ENCODE data around the gene OR2B2. TPM values are rescaled to one million over a fixed set of nuclear protein-coding genes. Genes with fewer than 3 reads are reported as not detected.

The OR2B2 gene
- total and polyA plus RNA-seq, 9 donors = not detected

DNA sequence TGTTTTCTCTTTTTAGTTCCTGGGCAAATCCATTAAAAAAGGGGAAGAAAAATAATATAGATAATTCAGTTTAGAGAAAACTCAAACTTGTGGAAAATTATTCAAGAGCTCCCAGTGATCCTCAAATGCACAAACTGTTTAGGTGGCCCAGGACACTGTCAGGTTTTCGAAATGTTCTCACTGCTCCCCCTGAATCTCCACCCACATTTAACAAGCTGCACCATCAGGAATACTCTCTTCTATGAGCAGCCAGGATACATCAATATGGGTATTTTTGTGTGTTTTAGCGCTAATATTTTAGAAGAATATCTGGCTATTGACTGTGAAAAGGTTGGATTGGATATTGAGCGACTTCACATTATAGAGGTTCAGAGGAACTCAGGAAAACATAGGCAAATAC lies 43.9 kb downstream of the OR2B2 start:
- no peak for DNase-seq
- Histone ChIP-seq H3K4me1 (ENCODE audit: insufficient read depth) (peaks cover 14% of the 10 kb centered on the region), H3K9me3 (no peaks in the 10 kb centered on the region), H3K27me3 (no peaks in the 10 kb centered on the region), H3K27ac (no peak overlapping the region), H3K4me3 (no peak overlapping the region), H3K36me3 (no peaks in the 10 kb centered on the region)
- intact Hi-C loops (cut with DNase I) = no loop called here
- 78 to 87% (median 80%) methylated on average over 3 of the region's 3 CpGs for whole genome bisulfite sequencing, 3 donors
- no peak for TF ChIP-seq POLR2A (IDR thresholded peaks at IDR 0.05)
- TF ChIP-seq EP300 (IDR thresholded peaks at IDR 0.05) = no peak
- TF ChIP-seq, protein P1, sequence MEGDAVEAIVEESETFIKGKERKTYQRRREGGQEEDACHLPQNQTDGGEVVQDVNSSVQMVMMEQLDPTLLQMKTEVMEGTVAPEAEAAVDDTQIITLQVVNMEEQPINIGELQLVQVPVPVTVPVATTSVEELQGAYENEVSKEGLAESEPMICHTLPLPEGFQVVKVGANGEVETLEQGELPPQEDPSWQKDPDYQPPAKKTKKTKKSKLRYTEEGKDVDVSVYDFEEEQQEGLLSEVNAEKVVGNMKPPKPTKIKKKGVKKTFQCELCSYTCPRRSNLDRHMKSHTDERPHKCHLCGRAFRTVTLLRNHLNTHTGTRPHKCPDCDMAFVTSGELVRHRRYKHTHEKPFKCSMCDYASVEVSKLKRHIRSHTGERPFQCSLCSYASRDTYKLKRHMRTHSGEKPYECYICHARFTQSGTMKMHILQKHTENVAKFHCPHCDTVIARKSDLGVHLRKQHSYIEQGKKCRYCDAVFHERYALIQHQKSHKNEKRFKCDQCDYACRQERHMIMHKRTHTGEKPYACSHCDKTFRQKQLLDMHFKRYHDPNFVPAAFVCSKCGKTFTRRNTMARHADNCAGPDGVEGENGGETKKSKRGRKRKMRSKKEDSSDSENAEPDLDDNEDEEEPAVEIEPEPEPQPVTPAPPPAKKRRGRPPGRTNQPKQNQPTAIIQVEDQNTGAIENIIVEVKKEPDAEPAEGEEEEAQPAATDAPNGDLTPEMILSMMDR (IDR thresholded peaks at IDR 0.05) = no peak

DNA sequence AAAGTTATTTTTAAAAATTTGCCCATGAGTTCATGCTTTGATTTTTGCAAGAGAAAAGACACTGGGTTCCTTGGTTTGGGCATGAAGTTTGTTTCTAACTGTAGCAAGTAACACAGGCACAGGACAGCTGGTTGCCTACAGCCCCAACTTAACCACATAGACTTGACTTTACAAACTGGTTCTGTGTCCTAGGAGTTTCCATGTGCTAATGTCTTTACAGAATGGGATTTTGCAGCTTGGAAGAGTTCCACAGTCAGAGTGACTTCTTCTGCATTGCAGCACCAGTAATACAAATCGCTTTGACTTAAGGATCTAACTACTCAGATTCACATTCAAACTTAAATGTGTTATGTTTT lies 44.3 kb downstream of the OR2B2 start:
- no peaks in the 10 kb centered on the region for H3K36me3 ChIP-seq
- no peaks in the 10 kb centered on the region for H3K9me3 ChIP-seq
- intact Hi-C loops (cut with DNase I) = no loop called here
- no peak overlapping the region for H3K4me3 ChIP-seq
- H3K27me3 ChIP-seq = no peaks in the 10 kb centered on the region
- WGBS, 3 donors = 78 to 93% (median 91%) methylated on average over 1 of the region's 1 CpG
- DNase-seq = no peak
- TF ChIP-seq POLR2A (IDR thresholded peaks at IDR 0.05) = no peak
- TF ChIP-seq EP300 (IDR thresholded peaks at IDR 0.05) = no peak
- TF ChIP-seq, protein P1 (IDR thresholded peaks at IDR 0.05) = no peak
- peaks cover 14% of the 10 kb centered on the region for H3K4me1 ChIP-seq (ENCODE audit: insufficient read depth)
- H3K27ac ChIP-seq = no peak overlapping the region

DNA sequence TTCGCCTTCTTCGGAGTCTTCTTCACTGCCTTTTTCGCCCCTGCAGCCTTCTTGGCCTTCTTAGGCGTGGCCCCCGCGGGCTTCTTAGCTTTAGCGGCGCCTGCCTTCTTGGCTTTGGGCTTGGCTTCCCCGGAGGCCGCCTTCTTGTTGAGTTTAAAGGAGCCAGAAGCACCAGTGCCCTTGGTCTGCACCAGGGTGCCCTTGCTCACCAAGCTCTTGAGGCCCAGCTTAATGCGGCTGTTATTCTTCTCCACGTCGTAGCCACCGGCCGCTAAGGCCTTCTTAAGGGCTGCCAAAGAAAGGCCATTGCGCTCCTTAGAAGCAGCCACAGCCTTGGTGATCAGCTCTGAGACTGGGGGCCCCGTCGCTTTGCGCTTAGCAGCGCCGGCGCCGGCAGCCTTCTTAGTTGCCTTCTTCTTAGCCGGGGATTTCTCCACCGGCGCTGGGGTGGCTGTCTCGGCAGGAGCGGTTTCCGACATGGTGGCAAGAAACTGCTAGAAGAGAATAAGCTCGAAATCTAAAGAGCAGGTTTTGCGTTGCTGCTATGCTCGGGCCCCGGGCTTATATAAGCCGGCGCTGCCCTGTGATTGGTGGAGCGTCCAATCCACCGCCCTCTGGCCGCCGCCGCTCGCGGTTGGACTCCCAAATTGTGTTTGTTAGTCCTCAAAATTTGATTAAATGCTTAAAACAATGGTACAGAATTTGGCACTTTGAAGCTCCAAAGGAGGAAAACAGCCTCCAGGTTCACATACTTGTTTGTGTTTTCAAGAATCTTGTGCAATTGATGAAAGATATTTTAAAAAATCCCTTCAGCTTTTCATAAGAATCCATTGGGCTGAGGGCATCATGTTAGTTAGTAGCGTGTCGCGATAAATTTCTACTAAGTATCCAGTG lies 44.9 kb downstream of the OR2B2 start:
- Histone ChIP-seq H3K4me3 (peak overlapping the region; percentile 17), H3K36me3 (no peaks in the 10 kb centered on the region), H3K4me1 (ENCODE audit: insufficient read depth) (peaks cover 14% of the 10 kb centered on the region), H3K27me3 (no peaks in the 10 kb centered on the region), H3K27ac (no peak overlapping the region), H3K9me3 (no peaks in the 10 kb centered on the region)
- 2 to 3% (median 2%) methylated on average over 45 of the region's 45 CpGs for WGBS, 3 donors
- peak in 1 of 5 donors; percentile 22 for DNase-seq
- TF ChIP-seq POLR2A (IDR thresholded peaks at IDR 0.05) = no peak
- TF ChIP-seq, protein P1 (IDR thresholded peaks at IDR 0.05) = no peak
- TF ChIP-seq EP300 (IDR thresholded peaks at IDR 0.05) = no peak
- intact Hi-C loops (cut with DNase I) = no loop called here

DNA sequence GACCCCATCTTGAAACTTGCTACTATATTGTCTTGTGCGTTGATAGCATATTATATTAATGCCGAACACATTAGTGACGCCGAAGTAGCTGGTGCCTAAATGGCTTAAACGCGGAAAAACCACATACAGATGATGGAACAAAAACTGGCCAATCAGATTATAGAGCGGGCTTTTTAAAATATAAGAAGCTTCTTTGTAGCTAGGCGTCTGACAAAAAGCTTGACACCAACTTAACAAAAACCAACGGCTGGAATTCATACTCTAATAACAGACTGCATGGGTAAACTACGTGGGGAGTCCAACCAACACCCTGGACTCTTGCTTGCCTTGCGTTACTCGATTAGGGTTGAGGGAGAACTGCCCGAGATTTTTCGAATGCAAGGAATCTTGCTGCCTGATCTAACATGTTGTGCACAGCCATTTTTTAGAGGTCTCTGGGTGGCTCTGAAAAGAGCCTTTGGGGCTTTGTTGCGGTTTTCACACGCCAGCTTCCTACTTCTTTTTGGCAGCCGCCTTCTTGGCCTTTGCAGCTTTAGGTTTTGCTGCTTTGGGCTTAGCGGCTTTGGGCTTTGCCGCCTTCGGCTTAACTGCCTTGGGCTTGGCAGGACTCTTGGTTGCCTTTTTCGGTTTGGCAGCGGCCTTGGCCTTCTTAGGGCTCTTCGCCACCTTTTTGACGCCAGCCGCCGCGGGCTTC lies 45.7 kb downstream of the OR2B2 start:
- 2 to 4% (median 3%) methylated on average over 27 of the region's 27 CpGs for WGBS, 3 donors
- no peak overlapping the region for H3K27ac ChIP-seq
- H3K9me3 ChIP-seq = no peaks in the 10 kb centered on the region
- no peak for DNase-seq
- no peaks in the 10 kb centered on the region for H3K36me3 ChIP-seq
- no peaks in the 10 kb centered on the region for H3K27me3 ChIP-seq
- H3K4me3 ChIP-seq = peak overlapping the region; percentile 63
- TF ChIP-seq, protein P1 (IDR thresholded peaks at IDR 0.05) = no peak
- TF ChIP-seq EP300 (IDR thresholded peaks at IDR 0.05) (no peak), POLR2A (IDR thresholded peaks at IDR 0.05) (no peak)
- H3K4me1 ChIP-seq (ENCODE audit: insufficient read depth) = peaks cover 14% of the 10 kb centered on the region
- intact Hi-C loops (cut with DNase I) = no loop called here
